K562 (cell line): ENCODE results near the gene LUC7L. TPM values are rescaled to one million over a fixed set of nuclear protein-coding genes. Genes with fewer than 3 reads are reported as not detected.

Source experiments
- ASH1L ChIP-seq: fragments of 450-650 bp; IDR thresholded peaks from 2 replicates; pipeline ENCODE4 v1.6.1; 2018; ENCODE audit warnings: borderline replicate concordance, mild to moderate bottlenecking, low read depth; ENCODE audit not compliant: partially characterized antibody
- BRCA1 ChIP-seq, 2 experiments: fragments of 450-650 bp in 1 of 2; sonication (generic) in 1 of 2; formaldehyde crosslinking in 1 of 2; IDR thresholded peaks; 2 replicates each; pipeline versions ENCODE4 v1.5.0 to v1.6.1; 2017 to 2020; ENCODE audit warnings: mild to moderate bottlenecking in 1 of 2, missing genetic modification reagents in 1 of 2
- DPF2 ChIP-seq: fragments of 450-650 bp; IDR thresholded peaks from 2 replicates; pipeline ENCODE4 v1.6.1; 2016
- FIP1L1 ChIP-seq: fragments of 200-400 bp; formaldehyde crosslinking; IDR thresholded peaks from 2 replicates; pipeline ENCODE4 v1.6.1; 2018; ENCODE audit warnings: mild to moderate bottlenecking, low read depth, low read length; ENCODE audit not compliant: poor library complexity, severe bottlenecking
- MBD1 ChIP-seq: fragments of 250-450 bp; sonication (Bioruptor Pico); IDR thresholded peaks from 2 replicates; pipeline ENCODE4 v1.8.0; 2022; ENCODE audit warnings: inconsistent platforms
- MTA3 ChIP-seq: fragments of 450-650 bp; formaldehyde crosslinking; IDR thresholded peaks from 2 replicates; pipeline ENCODE4 v1.6.1; 2017; ENCODE audit warnings: mild to moderate bottlenecking, borderline replicate concordance
- PHB ChIP-seq: fragments of 250-450 bp; sonication (Bioruptor Pico); IDR thresholded peaks from 2 replicates; pipeline ENCODE4 v1.5.0; 2021
- PHF21A ChIP-seq: fragments of 450-650 bp; IDR thresholded peaks from 2 replicates; pipeline ENCODE4 v1.6.1; 2017; ENCODE audit warnings: low read depth, borderline replicate concordance
- RBM15 ChIP-seq: fragments of 200-400 bp; formaldehyde crosslinking; IDR thresholded peaks from 2 replicates; pipeline ENCODE4 v1.6.1; 2018; ENCODE audit warnings: mild to moderate bottlenecking, low read length, moderate library complexity; ENCODE audit not compliant: insufficient read depth
- RREB1 ChIP-seq: fragments of 250-450 bp; sonication (Bioruptor Pico); IDR thresholded peaks from 2 replicates; pipeline ENCODE4 v1.4.0; 2020
- SRSF7 ChIP-seq: fragments of 200-400 bp; formaldehyde crosslinking; optimal IDR thresholded peaks from 2 replicates; pipeline ENCODE3; 2017; ENCODE audit warnings: mild to moderate bottlenecking, low read depth, low read length
- ZBTB7A ChIP-seq: IDR thresholded peaks from 2 replicates; pipeline ENCODE4 v1.6.1; 2011; ENCODE audit warnings: low read depth, mild to moderate bottlenecking, low read length, moderate library complexity, borderline replicate concordance; ENCODE audit not compliant: control insufficient read depth
- ZNF436 ChIP-seq: fragments of 250-450, 450-650 bp; sonication (Bioruptor Pico); formaldehyde crosslinking; IDR thresholded peaks from 2 replicates; pipeline ENCODE4 v1.7.0; 2020; ENCODE audit warnings: mild to moderate bottlenecking
- polyA plus RNA-seq, 8 experiments: library from polyadenylated mRNA; depleted of rRNA in 4 of 8; stranded (reverse) in 5 of 8; unstranded in 3 of 8; fragments of >200 nt; fragmentation: Nextera tagmentation in 2 of 8; fragmentation: Illumina TruSeq in 1 of 8; extraction: Ambion mirVana in 2 of 8; extraction: Trizol in 1 of 8; gene quantifications; 2 replicates each; pipeline versions ENCODE4 v1.2.1 to v1.2.3, GENCODE V29; 2011 to 2014; ENCODE audit warnings: inconsistent platforms in 1 of 8, missing spikeins in 1 of 8
- total RNA-seq, 7 experiments: library from RNA; depleted of rRNA in 6 of 7; stranded (reverse); fragments of >200 nt in 6 of 7; fragmentation: Illumina TruSeq in 2 of 7; extraction: Trizol in 2 of 7; gene quantifications; 2 replicates each; pipeline versions ENCODE4 v1.2.1 to v1.2.3, GENCODE V29; 2011 to 2021; ENCODE audit warnings: low replicate concordance in 1 of 7
- TF ChIP-seq, protein P1 (sequence below), 2 experiments: fragments of 450-650 bp; IDR thresholded peaks; 2 replicates each; pipeline ENCODE4 v1.6.1; 2016
- TF ChIP-seq, protein P2 (sequence below): fragments of 450-650 bp; IDR thresholded peaks from 2 replicates; pipeline ENCODE4 v1.7.0; 2016; ENCODE audit warnings: borderline replicate concordance

The LUC7L gene
- total and polyA plus RNA-seq, 9 of the 15 experiments (the other 6 are each of a cell fraction or from before 2014, with no cell fraction given): 1.7 to 93.3 (median 59.5) TPM

GRCh38 chr16:234468-235305 is 5.4 kb upstream of the LUC7L start, which contains the start of gene FAM234A (continued):
- TF ChIP-seq MBD1: no peak
- no peak for TF ChIP-seq PHB (CRISPR knock-in tag)
- no peak for TF ChIP-seq PHF21A
- peak; percentile 84 for TF ChIP-seq ZBTB7A
- no peak for TF ChIP-seq SRSF7
- TF ChIP-seq RBM15: no peak
- no peak for TF ChIP-seq BRCA1 (IDR thresholded peaks at IDR 0.05)
- TF ChIP-seq BRCA1 (CRISPR knock-in tag; IDR thresholded peaks at IDR 0.05): 0 out of 2 replicates have a peak, but pooled peaks have one; percentile 20
- no peak for TF ChIP-seq RREB1 (CRISPR knock-in tag)
- peak; percentile 69 for TF ChIP-seq ASH1L
- TF ChIP-seq MTA3: no peak
- TF ChIP-seq, protein P1, sequence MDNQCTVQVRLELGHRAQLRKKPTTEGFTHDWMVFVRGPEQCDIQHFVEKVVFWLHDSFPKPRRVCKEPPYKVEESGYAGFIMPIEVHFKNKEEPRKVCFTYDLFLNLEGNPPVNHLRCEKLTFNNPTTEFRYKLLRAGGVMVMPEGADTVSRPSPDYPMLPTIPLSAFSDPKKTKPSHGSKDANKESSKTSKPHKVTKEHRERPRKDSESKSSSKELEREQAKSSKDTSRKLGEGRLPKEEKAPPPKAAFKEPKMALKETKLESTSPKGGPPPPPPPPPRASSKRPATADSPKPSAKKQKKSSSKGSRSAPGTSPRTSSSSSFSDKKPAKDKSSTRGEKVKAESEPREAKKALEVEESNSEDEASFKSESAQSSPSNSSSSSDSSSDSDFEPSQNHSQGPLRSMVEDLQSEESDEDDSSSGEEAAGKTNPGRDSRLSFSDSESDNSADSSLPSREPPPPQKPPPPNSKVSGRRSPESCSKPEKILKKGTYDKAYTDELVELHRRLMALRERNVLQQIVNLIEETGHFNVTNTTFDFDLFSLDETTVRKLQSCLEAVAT (IDR thresholded peaks at IDR 0.05): peak; percentile 52 to 64
- TF ChIP-seq, protein P2, sequence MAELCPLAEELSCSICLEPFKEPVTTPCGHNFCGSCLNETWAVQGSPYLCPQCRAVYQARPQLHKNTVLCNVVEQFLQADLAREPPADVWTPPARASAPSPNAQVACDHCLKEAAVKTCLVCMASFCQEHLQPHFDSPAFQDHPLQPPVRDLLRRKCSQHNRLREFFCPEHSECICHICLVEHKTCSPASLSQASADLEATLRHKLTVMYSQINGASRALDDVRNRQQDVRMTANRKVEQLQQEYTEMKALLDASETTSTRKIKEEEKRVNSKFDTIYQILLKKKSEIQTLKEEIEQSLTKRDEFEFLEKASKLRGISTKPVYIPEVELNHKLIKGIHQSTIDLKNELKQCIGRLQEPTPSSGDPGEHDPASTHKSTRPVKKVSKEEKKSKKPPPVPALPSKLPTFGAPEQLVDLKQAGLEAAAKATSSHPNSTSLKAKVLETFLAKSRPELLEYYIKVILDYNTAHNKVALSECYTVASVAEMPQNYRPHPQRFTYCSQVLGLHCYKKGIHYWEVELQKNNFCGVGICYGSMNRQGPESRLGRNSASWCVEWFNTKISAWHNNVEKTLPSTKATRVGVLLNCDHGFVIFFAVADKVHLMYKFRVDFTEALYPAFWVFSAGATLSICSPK: no peak
- TF ChIP-seq DPF2: peak; percentile 72; the same call in 1 of the 2 replicates
- TF ChIP-seq FIP1L1: peak; percentile 48
- TF ChIP-seq ZNF436 (CRISPR knock-in tag): no peak
